ENCODE measurements around the gene USP32. TPM values are rescaled to one million over a fixed set of nuclear protein-coding genes. Genes with fewer than 3 reads are reported as not detected.
"Not testable (repeated sequence)": the region's sequence is repeated elsewhere in the genome, so short reads cannot be mapped to it uniquely, and the experiment has no call there.

The USP32 gene
- total and polyA plus RNA-seq, 2 donors from 2014 or later = 14.6 to 53.1 TPM

- intact Hi-C loops (cut with DNase I) = not testable (repeated sequence)
These were observed 213.8 kb downstream of the USP32 start for GRCh38 chr17:60178180-60178579.

GRCh38 chr17:60176763-60177162 is 215.2 kb downstream of the USP32 start:
- H3K9me3 ChIP-seq (ENCODE audit: control insufficient read depth in 2 of 3, insufficient read depth in 1 of 3, low read length in 3 of 3); intact Hi-C loops (cut with DNase I); H3K4me1 ChIP-seq (ENCODE audit: control insufficient read depth in 2 of 3, insufficient read depth in 2 of 3, low read depth in 1 of 3, low read length in 3 of 3); FAIRE-seq; H3K27ac ChIP-seq (ENCODE audit: low read depth in 2 of 2, low read length in 2 of 2); DNase-seq; H3K9ac ChIP-seq (ENCODE audit: low read length in 3 of 3); H3K4me3 ChIP-seq (ENCODE audit: low read length in 3 of 3); H3K36me3 ChIP-seq (ENCODE audit: control insufficient read depth in 2 of 3, insufficient read depth in 3 of 3, low read length in 3 of 3); H3K27me3 ChIP-seq (ENCODE audit: control insufficient read depth, insufficient read depth, low read length): not testable (repeated sequence)

More at GRCh38 chr17:60178180-60178579, 213.8 kb downstream of the USP32 start:
- not testable (repeated sequence) for H3K27me3 ChIP-seq (ENCODE audit: control insufficient read depth, insufficient read depth, low read length); H3K9ac ChIP-seq (ENCODE audit: low read length in 3 of 3); H3K9me3 ChIP-seq (ENCODE audit: control insufficient read depth in 2 of 3, insufficient read depth in 1 of 3, low read length in 3 of 3); H3K36me3 ChIP-seq (ENCODE audit: control insufficient read depth in 2 of 3, insufficient read depth in 3 of 3, low read length in 3 of 3); H3K27ac ChIP-seq (ENCODE audit: low read depth in 2 of 2, low read length in 2 of 2); FAIRE-seq; H3K4me1 ChIP-seq (ENCODE audit: control insufficient read depth in 2 of 3, insufficient read depth in 2 of 3, low read depth in 1 of 3, low read length in 3 of 3); H3K4me3 ChIP-seq (ENCODE audit: low read length in 3 of 3); DNase-seq

- peak in 1 of 5 donors; percentile 30 for DNase-seq
- H3K27me3 ChIP-seq (ENCODE audit: control insufficient read depth, insufficient read depth, low read length); H3K9ac ChIP-seq (ENCODE audit: low read length in 3 of 3); H3K4me1 ChIP-seq (ENCODE audit: control insufficient read depth in 2 of 3, insufficient read depth in 2 of 3, low read depth in 1 of 3, low read length in 3 of 3); FAIRE-seq; intact Hi-C loops (cut with DNase I); H3K36me3 ChIP-seq (ENCODE audit: control insufficient read depth in 2 of 3, insufficient read depth in 3 of 3, low read length in 3 of 3); H3K27ac ChIP-seq (ENCODE audit: low read depth in 2 of 2, low read length in 2 of 2); H3K9me3 ChIP-seq (ENCODE audit: control insufficient read depth in 2 of 3, insufficient read depth in 1 of 3, low read length in 3 of 3); H3K4me3 ChIP-seq (ENCODE audit: low read length in 3 of 3): not testable (repeated sequence)
- TF ChIP-seq, protein P1, sequence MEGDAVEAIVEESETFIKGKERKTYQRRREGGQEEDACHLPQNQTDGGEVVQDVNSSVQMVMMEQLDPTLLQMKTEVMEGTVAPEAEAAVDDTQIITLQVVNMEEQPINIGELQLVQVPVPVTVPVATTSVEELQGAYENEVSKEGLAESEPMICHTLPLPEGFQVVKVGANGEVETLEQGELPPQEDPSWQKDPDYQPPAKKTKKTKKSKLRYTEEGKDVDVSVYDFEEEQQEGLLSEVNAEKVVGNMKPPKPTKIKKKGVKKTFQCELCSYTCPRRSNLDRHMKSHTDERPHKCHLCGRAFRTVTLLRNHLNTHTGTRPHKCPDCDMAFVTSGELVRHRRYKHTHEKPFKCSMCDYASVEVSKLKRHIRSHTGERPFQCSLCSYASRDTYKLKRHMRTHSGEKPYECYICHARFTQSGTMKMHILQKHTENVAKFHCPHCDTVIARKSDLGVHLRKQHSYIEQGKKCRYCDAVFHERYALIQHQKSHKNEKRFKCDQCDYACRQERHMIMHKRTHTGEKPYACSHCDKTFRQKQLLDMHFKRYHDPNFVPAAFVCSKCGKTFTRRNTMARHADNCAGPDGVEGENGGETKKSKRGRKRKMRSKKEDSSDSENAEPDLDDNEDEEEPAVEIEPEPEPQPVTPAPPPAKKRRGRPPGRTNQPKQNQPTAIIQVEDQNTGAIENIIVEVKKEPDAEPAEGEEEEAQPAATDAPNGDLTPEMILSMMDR (IDR thresholded peaks at IDR 0.05; ENCODE audit: borderline replicate concordance, extremely low read depth, insufficient read depth) = peak; percentile 47
These were observed 217.2 kb downstream of the USP32 start for GRCh38 chr17:60174767-60175166.

- Histone ChIP-seq H3K9me3 (ENCODE audit: control insufficient read depth in 2 of 3, insufficient read depth in 1 of 3, low read length in 3 of 3) (no peaks in the 10 kb centered on the region), H3K36me3 (ENCODE audit: control insufficient read depth in 2 of 3, insufficient read depth in 3 of 3, low read length in 3 of 3) (peaks cover 0 to 3% (median 0%) of the 10 kb centered on the region in 3 donors), H3K4me1 (ENCODE audit: control insufficient read depth in 2 of 3, insufficient read depth in 2 of 3, low read depth in 1 of 3, low read length in 3 of 3) (peaks cover 0 to 9% (median 7%) of the 10 kb centered on the region in 3 donors), H3K9ac (ENCODE audit: low read length in 3 of 3) (no peak overlapping the region), H3K4me3 (ENCODE audit: low read length in 3 of 3) (no peak overlapping the region), H3K27ac (ENCODE audit: low read depth in 2 of 2, low read length in 2 of 2) (no peak overlapping the region), H3K27me3 (ENCODE audit: control insufficient read depth, insufficient read depth, low read length) (no peaks in the 10 kb centered on the region)
- DNase-seq (no peak), FAIRE-seq (no peak)
- TF ChIP-seq, protein P1 (IDR thresholded peaks at IDR 0.05; ENCODE audit: borderline replicate concordance, extremely low read depth, insufficient read depth) = no peak
- intact Hi-C loops (cut with DNase I) = no loop called here
These were observed 217.9 kb downstream of the USP32 start for GRCh38 chr17:60174035-60174434.
